ENCODE measurements around the gene DACH2. TPM values are rescaled to one million over a fixed set of nuclear protein-coding genes. Genes with fewer than 3 reads are reported as not detected.

DACH2 gene
- total RNA-seq, 6 donors from 2014 or later: not detected

GRCh38 chrX:86215260-86215659 is 67.0 kb downstream of the DACH2 start:
- H3K9me3 ChIP-seq: no peaks in the 10 kb centered on the region
- no peaks in the 10 kb centered on the region for H3K36me3 ChIP-seq
- no peak overlapping the region for H3K27ac ChIP-seq
- DNase-seq: no peak
- H3K4me1 ChIP-seq: no peaks in the 10 kb centered on the region
- no peak overlapping the region for H3K4me3 ChIP-seq
- WGBS, 2 donors: 83 to 92% methylated on average over 3 of the region's 3 CpGs
- no peak for ATAC-seq (ENCODE audit: low FRiP score in 2 of 2)
- no peaks in the 10 kb centered on the region for H3K27me3 ChIP-seq
- no peak for TF ChIP-seq POLR2A (IDR thresholded peaks at IDR 0.05)
- no peak for TF ChIP-seq POLR2AphosphoS5 (IDR thresholded peaks at IDR 0.05)
- no peak for TF ChIP-seq CTCF (IDR thresholded peaks at IDR 0.05)
- no peak for TF ChIP-seq EP300 (IDR thresholded peaks at IDR 0.05)

DNA sequence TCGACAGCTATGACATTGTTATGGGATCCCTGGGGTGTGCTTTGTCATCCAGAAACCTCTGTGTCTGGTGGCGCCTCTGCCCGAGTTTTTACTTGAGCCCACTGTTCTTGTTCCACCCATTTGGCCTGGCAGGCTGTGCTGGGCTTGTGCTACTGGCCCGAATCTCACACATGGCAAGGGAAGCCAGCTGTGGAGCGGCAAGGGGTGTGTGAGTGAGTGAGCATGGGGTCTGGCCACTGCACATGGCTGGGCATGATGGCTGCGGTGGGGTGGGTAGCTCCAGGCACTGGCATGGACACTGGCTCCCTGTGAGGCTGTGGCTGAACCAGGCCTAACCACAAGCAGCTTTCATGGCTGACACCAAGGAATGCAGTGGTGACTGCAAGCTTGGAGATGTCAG is 89.2 kb downstream of the DACH2 start:
- H3K4me3 ChIP-seq: no peak overlapping the region
- TF ChIP-seq POLR2A (IDR thresholded peaks at IDR 0.05): no peak
- TF ChIP-seq POLR2AphosphoS5 (IDR thresholded peaks at IDR 0.05): no peak
- no peak for TF ChIP-seq CTCF (IDR thresholded peaks at IDR 0.05)
- no peak for TF ChIP-seq EP300 (IDR thresholded peaks at IDR 0.05)
- ATAC-seq (ENCODE audit: low FRiP score in 2 of 2) (peak in 1 of 2 donors; percentile 15), DNase-seq (peak in 1 of 2 donors; percentile 6)
- no peaks in the 10 kb centered on the region for H3K4me1 ChIP-seq
- no peak overlapping the region for H3K27ac ChIP-seq
- WGBS, 2 donors: 64 to 100% methylated on average over 2 to 6 of the region's 6 CpGs
- H3K36me3 ChIP-seq: no peaks in the 10 kb centered on the region
- H3K9me3 ChIP-seq: peaks cover 0 to 15% (median 0%) of the 10 kb centered on the region in 4 donors
- no peaks in the 10 kb centered on the region for H3K27me3 ChIP-seq

DNA sequence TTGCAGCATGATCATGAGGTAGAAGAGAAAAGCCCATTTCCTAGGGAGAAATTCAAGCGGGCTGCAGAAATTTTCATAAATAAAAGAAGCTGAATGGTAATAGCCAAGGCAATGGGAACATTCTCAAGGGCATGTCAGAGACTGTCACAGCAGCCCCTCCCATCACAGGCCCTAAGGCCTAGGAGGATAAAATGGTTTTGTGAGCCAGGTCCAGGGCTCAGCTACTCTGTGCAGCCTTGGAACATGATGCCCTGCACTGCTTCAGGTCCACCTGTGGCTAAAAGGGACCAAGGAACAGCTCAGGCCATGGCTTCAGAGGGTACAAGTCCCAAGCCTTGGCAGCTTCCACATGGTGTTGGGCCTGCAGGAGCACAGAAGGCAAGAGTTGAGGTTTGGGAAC is 93.3 kb downstream of the DACH2 start:
- ATAC-seq (ENCODE audit: low FRiP score in 2 of 2) (no peak), DNase-seq (no peak)
- 92 to 100% methylated on average over 1 of the region's 1 CpG for WGBS, 2 donors
- peaks cover 0 to 18% (median 0%) of the 10 kb centered on the region in 4 donors for H3K9me3 ChIP-seq
- no peak for TF ChIP-seq CTCF (IDR thresholded peaks at IDR 0.05)
- TF ChIP-seq POLR2AphosphoS5 (IDR thresholded peaks at IDR 0.05): no peak
- no peak for TF ChIP-seq POLR2A (IDR thresholded peaks at IDR 0.05)
- no peak for TF ChIP-seq EP300 (IDR thresholded peaks at IDR 0.05)
- H3K36me3 ChIP-seq: no peaks in the 10 kb centered on the region
- H3K4me3 ChIP-seq: no peak overlapping the region
- H3K4me1 ChIP-seq: no peaks in the 10 kb centered on the region
- H3K27ac ChIP-seq: no peak overlapping the region
- no peaks in the 10 kb centered on the region for H3K27me3 ChIP-seq

GRCh38 chrX:86263526-86263925 is 115.3 kb downstream of the DACH2 start:
- H3K4me3 ChIP-seq: no peak overlapping the region
- ATAC-seq (ENCODE audit: low FRiP score in 2 of 2) (no peak), DNase-seq (no peak)
- TF ChIP-seq CTCF (IDR thresholded peaks at IDR 0.05) (no peak), EP300 (IDR thresholded peaks at IDR 0.05) (no peak), POLR2A (IDR thresholded peaks at IDR 0.05) (no peak), POLR2AphosphoS5 (IDR thresholded peaks at IDR 0.05) (no peak)
- no peak overlapping the region for H3K27ac ChIP-seq
- no peaks in the 10 kb centered on the region for H3K36me3 ChIP-seq
- no peaks in the 10 kb centered on the region for H3K9me3 ChIP-seq
- H3K4me1 ChIP-seq: no peaks in the 10 kb centered on the region
- H3K27me3 ChIP-seq: no peaks in the 10 kb centered on the region

DNA sequence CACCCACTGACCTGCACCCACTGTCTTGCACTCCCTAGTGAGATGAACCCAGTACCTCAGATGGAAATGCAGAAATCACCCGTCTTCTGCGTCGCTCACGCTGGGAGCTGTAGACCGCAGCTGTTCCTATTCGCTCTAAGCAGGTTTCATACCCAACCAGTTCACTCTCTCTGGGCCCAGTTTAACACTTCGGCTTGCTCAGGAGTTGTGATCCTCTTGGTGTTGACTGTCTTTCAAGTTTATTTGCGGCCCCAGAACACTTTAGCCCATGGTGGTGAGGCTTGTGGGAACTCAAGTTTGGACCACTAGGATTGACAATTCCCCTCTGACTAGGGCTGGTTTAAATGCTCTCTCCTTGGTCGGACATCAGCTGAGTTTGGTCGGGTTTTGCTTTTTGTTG is 147.0 kb downstream of the DACH2 start:
- DNase-seq (no peak), ATAC-seq (ENCODE audit: low FRiP score in 2 of 2) (no peak)
- no peaks in the 10 kb centered on the region for H3K9me3 ChIP-seq
- H3K4me3 ChIP-seq: no peak overlapping the region
- TF ChIP-seq POLR2AphosphoS5 (IDR thresholded peaks at IDR 0.05) (no peak), EP300 (IDR thresholded peaks at IDR 0.05) (no peak), POLR2A (IDR thresholded peaks at IDR 0.05) (no peak), CTCF (IDR thresholded peaks at IDR 0.05) (no peak)
- H3K36me3 ChIP-seq: no peaks in the 10 kb centered on the region
- H3K27me3 ChIP-seq: no peaks in the 10 kb centered on the region
- WGBS, 2 donors: 70 to 97% methylated on average over 10 of the region's 10 CpGs
- H3K4me1 ChIP-seq: no peaks in the 10 kb centered on the region
- H3K27ac ChIP-seq: no peak overlapping the region

Data from upper lobe of left lung (tissue), 6 donors.